Right lobe of liver (tissue), 4 donors: ENCODE data around the gene INPPL1.

Source experiments
- CTCF ChIP-seq, 4 donors: fragments of 200-600 bp in 3 of 4; fragments of 450-650 bp in 1 of 4; IDR thresholded peaks; one replicate each; pipeline versions ENCODE4 v1.5.1 to v1.8.0; 2016 to 2022; ENCODE audit warnings: antibody characterized with exemption in 4 of 4, mild to moderate bottlenecking in 2 of 4
- POLR2A ChIP-seq: fragments of 450-650 bp; IDR thresholded peaks from one replicate; pipeline ENCODE4 v1.6.1; 2017; ENCODE audit warnings: antibody characterized with exemption, mild to moderate bottlenecking
- donor health status: DM: no; HTN: no; CAD: no.
- donor health status: DM: no; HTN: no; CAD: no.
- donor health status: DM: no; HTN: yes; CAD: no.

- TF ChIP-seq CTCF (IDR thresholded peaks at IDR 0.05) (no peak), POLR2A (no peak)
Measured at GRCh38 chr11:72244361-72245262, 20.0 kb downstream of the INPPL1 start.
